Naive B cell (primary cell): ENCODE results near the gene GALNT11. TPM values are rescaled to one million over a fixed set of nuclear protein-coding genes. Genes with fewer than 3 reads are reported as not detected.
"Not testable (repeated sequence)": the region's sequence is repeated elsewhere in the genome, so short reads cannot be mapped to it uniquely, and the experiment has no call there.

ENCODE experiments used
- ATAC-seq, 2 donors: fragments of 150-1000 bp; cut with Tn5 transposase; 2 replicates each; pipeline ENCODE4 v1.10.0; 2021; ENCODE audit warnings: low read depth in 2 of 2, mild to moderate bottlenecking in 2 of 2, moderate library complexity in 2 of 2
- DNase-seq: peaks from one replicate; pipeline ENCODE4 v3.0.0; 2022
- H3K27ac Mint-ChIP-seq, 6 donors: one replicate each; pipeline ENCODE4 v1.8.0; 2020 to 2022; ENCODE audit warnings: mild to moderate bottlenecking in 6 of 6, mixed read lengths in 6 of 6, moderate library complexity in 5 of 6, inconsistent platforms in 2 of 6
- H3K27me3 Mint-ChIP-seq, 3 donors: one replicate each; pipeline ENCODE4 v1.8.0; 2021 to 2022; ENCODE audit warnings: mixed read lengths in 3 of 3, mild to moderate bottlenecking in 1 of 3
- H3K36me3 Mint-ChIP-seq, 2 donors: one replicate each; pipeline ENCODE4 v1.8.0; 2020 to 2022; ENCODE audit warnings: mixed read lengths in 2 of 2, inconsistent platforms in 1 of 2, mild to moderate bottlenecking in 1 of 2
- H3K4me1 Mint-ChIP-seq, 3 donors: one replicate each; pipeline ENCODE4 v1.8.0; 2020 to 2022; ENCODE audit warnings: mixed read lengths in 3 of 3, inconsistent platforms in 1 of 3, mild to moderate bottlenecking in 1 of 3, moderate library complexity in 1 of 3
- H3K4me3 Mint-ChIP-seq, 8 donors: one replicate each; pipeline ENCODE4 v1.8.0; 2020 to 2022; ENCODE audit warnings: mild to moderate bottlenecking in 8 of 8, mixed read lengths in 8 of 8, moderate library complexity in 8 of 8, inconsistent platforms in 2 of 8
- H3K9me3 Mint-ChIP-seq, 7 donors: one replicate each; pipeline ENCODE4 v1.8.0; 2020 to 2022; ENCODE audit warnings: mixed read lengths in 7 of 7, mild to moderate bottlenecking in 5 of 7, inconsistent platforms in 2 of 7, moderate library complexity in 1 of 7
- polyA plus RNA-seq, 6 donors: library from polyadenylated mRNA; unstranded; fragments of 300-500 nt; fragmentation: Illumina TruSeq; gene quantifications; one replicate each; pipeline ENCODE4 v1.2.3, GENCODE V29; 2021; ENCODE audit warnings: low read depth in 6 of 6

The GALNT11 gene
- polyA plus RNA-seq, 6 donors from 2014 or later: 11.0 to 24.5 (median 15.0) TPM

DNA sequence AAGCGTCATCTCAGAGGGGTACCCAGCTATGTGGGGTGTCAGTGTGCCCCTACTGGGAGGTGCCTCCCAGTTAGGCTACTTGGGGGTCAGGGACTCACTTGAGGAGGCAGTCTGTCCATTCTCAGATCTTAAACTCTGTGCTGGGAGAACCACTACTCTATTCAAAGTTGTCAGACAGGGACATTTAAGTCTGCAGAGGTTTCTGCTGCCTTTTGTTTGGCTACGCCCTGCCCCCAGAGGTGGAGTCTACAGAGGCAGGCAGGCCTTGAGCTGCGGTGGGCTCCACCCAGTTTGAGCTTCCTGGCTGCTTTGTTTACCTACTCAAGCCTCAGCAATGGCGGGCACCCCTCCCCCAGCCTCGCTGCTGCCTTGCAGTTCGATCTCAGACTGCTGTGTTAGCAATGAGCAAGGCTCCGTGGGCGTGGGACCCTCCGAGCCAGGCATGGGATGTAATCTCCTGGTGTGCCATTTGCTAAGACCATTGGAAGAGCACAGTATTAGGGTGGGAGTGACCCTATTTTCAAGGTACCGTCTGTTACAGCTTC lies 40.4 kb downstream of the GALNT11 start:
- H3K27ac Mint-ChIP-seq, H3K27me3 Mint-ChIP-seq: not testable (repeated sequence)

DNA sequence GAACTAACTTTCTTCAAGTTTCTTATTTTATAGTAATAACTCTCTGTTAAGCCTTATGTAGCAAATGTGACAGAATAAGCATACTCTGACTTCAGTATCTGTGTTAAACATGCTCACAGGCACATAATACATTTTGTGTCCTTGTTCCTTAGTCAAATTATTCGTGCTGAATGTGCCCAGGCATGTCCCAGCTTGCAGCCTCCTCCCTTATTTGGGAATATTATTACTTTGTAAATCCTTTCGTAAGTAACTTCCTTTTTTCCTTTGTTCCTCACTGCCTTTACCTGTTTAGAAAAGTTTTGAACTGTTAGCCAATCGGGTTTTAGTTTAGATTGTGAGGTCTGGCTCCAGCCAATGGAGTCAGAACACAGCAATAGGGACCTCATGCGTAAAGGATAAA lies 46.9 kb downstream of the GALNT11 start:
- H3K27ac Mint-ChIP-seq: no peak overlapping the region
- no peaks in the 10 kb centered on the region for H3K27me3 Mint-ChIP-seq
- peaks cover 3 to 14% (median 9%) of the 10 kb centered on the region in 3 donors for H3K4me1 Mint-ChIP-seq
- no peak for DNase-seq
- H3K36me3 Mint-ChIP-seq: peaks cover 8 to 13% of the 10 kb centered on the region in 2 donors
- H3K9me3 Mint-ChIP-seq: peaks cover 0 to 12% (median 7%) of the 10 kb centered on the region in 7 donors
- no peak for ATAC-seq
- no peak overlapping the region for H3K4me3 Mint-ChIP-seq

More for the DNA sequence above, 40.4 kb downstream of the GALNT11 start:
- Mint-ChIP-seq H3K36me3 (peaks cover 11 to 16% of the 10 kb centered on the region in 2 donors), H3K9me3 (peaks cover 2 to 28% (median 12%) of the 10 kb centered on the region in 7 donors)
- H3K4me3 Mint-ChIP-seq, H3K4me1 Mint-ChIP-seq, ATAC-seq, DNase-seq: not testable (repeated sequence)

DNA sequence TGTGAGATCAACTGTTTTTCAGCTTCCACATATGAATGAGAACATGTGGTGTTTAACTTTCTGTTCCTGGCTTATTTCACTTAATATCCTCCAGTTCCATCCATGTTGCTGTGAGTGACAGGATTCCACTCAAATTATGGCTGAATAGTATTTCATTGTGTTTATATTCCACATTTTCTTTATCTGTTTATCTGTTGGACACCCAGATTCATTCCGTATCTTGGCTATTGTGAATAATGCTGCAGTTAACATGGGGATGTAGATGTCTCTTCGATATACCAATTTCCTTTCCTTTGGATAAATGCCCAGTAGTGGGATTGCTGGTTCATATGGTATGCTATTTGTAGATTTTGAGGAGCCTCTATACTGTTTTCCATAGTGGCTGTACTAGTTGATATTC lies 47.9 kb downstream of the GALNT11 start:
- peaks cover 8 to 13% of the 10 kb centered on the region in 2 donors for H3K36me3 Mint-ChIP-seq
- peaks cover 0 to 12% (median 7%) of the 10 kb centered on the region in 7 donors for H3K9me3 Mint-ChIP-seq
- DNase-seq (no peak), ATAC-seq (no peak)
- H3K27ac Mint-ChIP-seq: no peak overlapping the region
- no peaks in the 10 kb centered on the region for H3K27me3 Mint-ChIP-seq
- H3K4me3 Mint-ChIP-seq: no peak overlapping the region
- H3K4me1 Mint-ChIP-seq: peaks cover 11 to 23% (median 13%) of the 10 kb centered on the region in 3 donors

DNA sequence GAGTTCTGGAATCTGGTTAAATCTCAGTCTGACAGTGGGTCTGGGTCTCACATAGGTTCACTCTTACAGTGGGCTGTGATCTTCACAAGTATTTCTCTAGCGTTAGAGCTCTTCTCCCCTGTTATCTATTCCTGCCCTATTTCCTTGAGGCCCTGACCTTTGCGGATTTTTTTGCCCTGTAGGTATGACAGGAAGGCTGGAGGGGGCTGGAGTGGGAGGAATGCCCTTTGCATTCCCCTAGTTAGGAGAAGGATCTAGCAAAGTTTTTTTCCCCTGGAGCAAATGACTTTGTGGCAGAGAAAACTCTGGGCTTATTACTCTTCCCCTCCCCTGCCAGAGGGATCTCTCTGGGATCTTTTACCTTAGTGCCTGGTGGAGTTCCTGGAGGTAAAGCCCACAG lies 49.2 kb downstream of the GALNT11 start:
- ATAC-seq (no peak), DNase-seq (no peak)
- Mint-ChIP-seq H3K27me3 (no peaks in the 10 kb centered on the region), H3K4me3 (no peak overlapping the region), H3K4me1 (peaks cover 21 to 34% (median 25%) of the 10 kb centered on the region in 3 donors), H3K9me3 (peaks cover 0 to 12% (median 7%) of the 10 kb centered on the region in 7 donors), H3K27ac (peak overlapping the region in 3 of 6 donors; percentile 13 to 44 (median 40)), H3K36me3 (peaks cover 8 to 13% of the 10 kb centered on the region in 2 donors)

DNA sequence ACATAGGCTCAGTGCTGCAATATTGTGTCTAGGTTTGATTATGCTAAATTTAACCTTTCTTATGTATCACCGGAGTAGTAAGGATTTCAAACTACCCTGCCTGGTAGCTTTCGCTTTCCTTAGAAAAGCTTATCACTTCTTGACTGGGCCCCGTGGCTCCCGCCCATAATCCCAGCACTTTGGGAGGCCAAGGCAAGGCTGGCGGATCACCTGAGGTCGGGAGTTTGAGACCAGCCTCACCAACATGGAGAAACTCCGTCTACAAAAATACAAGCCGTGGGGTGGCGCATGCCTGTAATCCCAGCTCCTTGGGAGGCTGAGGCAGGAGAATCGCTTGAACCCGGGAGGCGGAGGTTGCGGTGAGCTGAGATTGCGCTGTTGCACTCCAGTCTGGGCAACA lies 49.9 kb downstream of the GALNT11 start:
- peaks cover 21 to 34% (median 26%) of the 10 kb centered on the region in 3 donors for H3K4me1 Mint-ChIP-seq
- not testable (repeated sequence) for ATAC-seq, H3K36me3 Mint-ChIP-seq, DNase-seq, H3K9me3 Mint-ChIP-seq, H3K27me3 Mint-ChIP-seq, H3K4me3 Mint-ChIP-seq
- peak overlapping the region in 3 of 6 donors; percentile 40 to 90 (median 72) for H3K27ac Mint-ChIP-seq

DNA sequence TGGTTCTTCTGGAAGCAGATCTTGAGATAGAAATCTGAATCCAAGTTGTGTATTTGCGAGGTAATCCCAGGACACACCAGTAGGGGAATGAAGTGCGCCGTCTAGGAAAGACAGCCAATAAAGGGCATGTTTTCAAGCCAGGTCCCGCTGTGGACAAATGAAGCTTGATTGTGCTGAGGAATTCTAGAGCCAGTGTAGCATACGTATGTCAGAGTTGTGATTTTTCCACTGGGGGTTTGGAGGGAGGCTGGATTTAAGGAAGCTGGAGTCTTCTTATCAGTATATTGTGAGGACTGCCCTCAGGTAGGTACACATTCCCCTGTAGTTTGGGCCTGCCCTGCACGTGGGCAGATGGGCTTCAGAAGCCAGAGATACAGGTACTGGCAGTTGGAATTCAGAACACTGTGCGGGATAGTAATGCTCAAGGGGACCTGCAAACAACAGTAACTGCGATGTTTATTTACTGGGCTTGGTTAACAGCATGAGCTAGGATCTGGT lies 50.9 kb downstream of the GALNT11 start:
- H3K4me3 Mint-ChIP-seq: peak overlapping the region in 1 of 8 donors; percentile 15
- peaks cover 21 to 34% (median 26%) of the 10 kb centered on the region in 3 donors for H3K4me1 Mint-ChIP-seq
- no peaks in the 10 kb centered on the region for H3K27me3 Mint-ChIP-seq
- H3K27ac Mint-ChIP-seq: peak overlapping the region in 1 of 6 donors; percentile 59
- H3K9me3 Mint-ChIP-seq: peaks cover 0 to under 1% (median 0%) of the 10 kb centered on the region in 7 donors
- DNase-seq (no peak), ATAC-seq (no peak)
- H3K36me3 Mint-ChIP-seq: no peaks in the 10 kb centered on the region

DNA sequence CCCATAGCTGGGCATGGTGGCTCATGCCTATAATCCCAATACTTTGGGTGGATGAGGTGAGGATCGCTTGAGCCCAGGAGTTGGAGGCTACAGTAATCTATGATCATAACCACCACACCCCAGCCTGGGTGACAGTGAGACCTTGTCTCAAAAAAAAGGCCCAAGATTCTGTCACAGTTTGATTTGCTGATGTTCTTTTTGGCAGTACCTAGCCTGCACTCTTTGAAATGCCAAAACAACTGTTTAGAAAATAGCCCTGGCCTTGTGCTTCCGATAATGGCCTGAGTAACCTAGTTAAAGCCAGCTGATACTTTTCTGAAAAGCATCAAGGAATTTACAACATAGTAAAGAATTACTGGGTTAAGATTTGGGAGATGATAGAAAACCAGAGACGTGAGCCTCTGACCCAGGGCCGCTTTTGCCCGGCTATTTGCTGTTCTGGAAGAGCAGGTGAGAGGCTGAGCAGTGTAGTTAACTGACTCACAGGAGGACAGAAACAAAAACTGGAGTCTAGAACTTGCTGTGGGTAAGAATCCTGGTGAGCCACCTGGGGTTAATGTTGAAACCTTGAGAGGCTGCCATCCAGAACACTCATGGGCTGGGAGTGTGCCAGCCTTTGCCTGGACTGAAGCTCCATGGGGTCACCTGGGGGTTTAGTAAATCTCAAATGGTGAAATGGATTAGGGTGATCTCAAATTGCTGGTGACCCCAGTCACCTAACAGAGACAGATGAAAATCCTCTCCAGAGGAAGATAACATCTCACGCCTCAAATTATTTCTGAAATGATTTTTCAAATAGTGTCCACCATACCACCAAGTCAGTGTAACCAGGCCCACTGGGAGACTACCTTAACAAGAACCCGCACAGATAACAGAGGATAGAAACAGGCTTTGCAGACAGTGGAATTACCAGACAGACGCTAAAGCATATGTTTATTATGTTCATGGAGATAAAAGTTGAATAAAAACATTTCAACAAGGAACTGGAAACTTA lies 51.8 kb downstream of the GALNT11 start:
- H3K27ac Mint-ChIP-seq: peak overlapping the region in 2 of 6 donors; percentile 14 to 71
- H3K9me3 Mint-ChIP-seq: peaks cover 0 to 10% (median 0%) of the 10 kb centered on the region in 7 donors

DNA sequence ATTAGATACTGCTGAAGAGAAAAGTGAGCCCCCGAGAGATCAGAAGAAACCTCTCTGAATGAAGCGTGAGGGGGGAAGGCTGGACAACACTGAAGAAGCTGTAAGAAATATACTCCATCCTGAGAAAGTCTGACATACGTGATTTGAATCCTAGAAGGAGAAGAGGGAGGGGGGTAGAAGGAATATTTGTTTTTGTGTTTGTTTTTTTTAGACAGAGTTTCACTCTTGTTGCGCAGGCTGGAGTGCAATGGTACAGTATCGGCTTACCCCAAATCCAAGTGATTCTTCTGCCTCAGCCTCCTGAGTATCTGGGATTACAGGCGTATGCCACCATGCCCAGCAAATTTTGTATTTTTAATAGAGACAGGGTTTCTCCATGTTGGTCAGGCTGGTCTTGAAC lies 52.6 kb downstream of the GALNT11 start:
- H3K4me3 Mint-ChIP-seq: peak overlapping the region in 2 of 8 donors; percentile 16 to 17
- H3K9me3 Mint-ChIP-seq: peaks cover 0 to 12% (median 0%) of the 10 kb centered on the region in 7 donors
- DNase-seq (no peak), ATAC-seq (no peak)
- peaks cover 21 to 34% (median 26%) of the 10 kb centered on the region in 3 donors for H3K4me1 Mint-ChIP-seq
- peaks cover 0 to 9% of the 10 kb centered on the region in 2 donors for H3K36me3 Mint-ChIP-seq
- peak overlapping the region in 4 of 6 donors; percentile 25 to 71 (median 51) for H3K27ac Mint-ChIP-seq
- H3K27me3 Mint-ChIP-seq: no peaks in the 10 kb centered on the region

More for the DNA sequence above, 51.8 kb downstream of the GALNT11 start:
- H3K27me3 Mint-ChIP-seq: no peaks in the 10 kb centered on the region
- DNase-seq: no peak
- peaks cover 0 to 7% of the 10 kb centered on the region in 2 donors for H3K36me3 Mint-ChIP-seq
- ATAC-seq: no peak
- peaks cover 21 to 34% (median 26%) of the 10 kb centered on the region in 3 donors for H3K4me1 Mint-ChIP-seq
- H3K4me3 Mint-ChIP-seq: peak overlapping the region in 1 of 8 donors; percentile 17

DNA sequence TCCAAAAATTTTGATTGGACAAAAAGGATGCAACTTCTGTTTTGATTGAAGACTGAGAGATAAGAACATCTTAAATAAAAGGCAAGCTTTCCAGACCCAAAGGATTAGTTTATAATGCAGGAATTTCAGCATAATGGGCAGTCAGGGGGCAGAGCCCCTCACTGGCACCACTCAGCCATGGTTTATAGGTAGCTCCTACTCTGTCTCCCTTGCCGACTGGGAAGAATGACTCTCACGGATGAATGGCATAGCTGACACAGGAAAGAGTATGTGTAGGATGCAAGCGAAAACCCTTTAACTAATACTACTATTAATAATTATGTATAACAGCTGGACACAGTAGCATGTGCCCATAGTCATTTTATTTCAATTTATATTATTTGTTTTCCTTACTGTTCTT lies 53.3 kb downstream of the GALNT11 start:
- Mint-ChIP-seq H3K4me1 (peaks cover 18 to 34% (median 29%) of the 10 kb centered on the region in 3 donors), H3K36me3 (peaks cover 0 to 9% of the 10 kb centered on the region in 2 donors), H3K27ac (peak overlapping the region in 4 of 6 donors; percentile 39 to 78 (median 66)), H3K4me3 (peak overlapping the region in 4 of 8 donors; percentile 9 to 50 (median 30)), H3K9me3 (peaks cover 0 to 12% (median 0%) of the 10 kb centered on the region in 7 donors), H3K27me3 (no peaks in the 10 kb centered on the region)
- DNase-seq: no peak
- no peak for ATAC-seq

DNA sequence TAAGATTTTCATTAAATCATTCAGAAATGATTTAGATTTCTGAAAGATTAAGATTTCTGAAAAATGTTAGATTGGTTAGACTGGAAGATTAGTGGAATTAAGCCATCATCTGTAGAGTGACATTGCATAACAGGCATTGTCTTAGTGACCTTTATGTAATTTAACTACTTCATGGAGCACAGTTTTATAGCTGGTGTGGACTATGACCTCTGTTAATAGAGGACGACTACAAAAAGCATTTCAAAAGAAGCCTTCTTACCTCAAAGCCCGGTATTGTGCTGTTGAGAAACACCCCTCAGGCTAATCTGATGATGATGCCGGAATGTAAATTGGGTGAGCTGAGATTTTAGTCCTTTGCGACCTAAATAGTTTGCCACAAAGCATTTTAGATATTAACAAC lies 55.6 kb downstream of the GALNT11 start:
- H3K36me3 Mint-ChIP-seq: peaks cover 0 to 18% of the 10 kb centered on the region in 2 donors
- H3K4me1 Mint-ChIP-seq: peaks cover 18 to 33% (median 32%) of the 10 kb centered on the region in 3 donors
- no peaks in the 10 kb centered on the region for H3K27me3 Mint-ChIP-seq
- H3K4me3 Mint-ChIP-seq: no peak overlapping the region
- DNase-seq: no peak
- no peak for ATAC-seq
- H3K27ac Mint-ChIP-seq: no peak overlapping the region
- H3K9me3 Mint-ChIP-seq: peaks cover 0 to 12% (median 0%) of the 10 kb centered on the region in 7 donors

DNA sequence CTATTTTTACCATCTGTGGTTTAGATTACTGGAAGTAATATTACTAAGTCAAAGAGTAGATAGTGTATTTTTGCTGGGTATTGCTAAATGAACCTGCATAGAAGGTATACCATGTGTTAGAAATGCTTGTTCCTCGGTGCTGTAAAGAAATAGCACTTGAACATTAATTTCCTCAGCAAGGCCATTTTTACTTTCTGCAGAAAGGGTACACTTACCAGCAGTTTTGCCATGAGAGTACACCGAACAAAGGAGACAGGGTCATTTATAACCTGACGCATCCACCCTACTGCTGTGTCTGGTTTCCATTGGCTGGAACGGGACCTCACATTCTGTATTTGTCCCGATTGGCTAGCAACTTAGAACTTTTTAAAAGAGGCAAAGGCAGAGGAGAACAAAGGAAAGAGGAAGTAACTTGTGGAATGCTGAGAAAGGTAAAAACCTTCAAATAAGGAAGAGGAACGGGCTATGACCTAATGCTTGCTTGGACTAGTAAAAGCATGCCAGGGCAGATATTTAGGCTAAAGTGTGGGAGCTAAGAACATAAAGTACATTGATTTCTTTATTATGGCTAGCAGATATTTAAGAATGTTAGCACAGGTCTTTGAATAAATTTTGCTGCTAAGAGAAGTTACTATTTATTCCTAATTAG lies 56.7 kb downstream of the GALNT11 start:
- not testable (repeated sequence) for H3K4me3 Mint-ChIP-seq, H3K27me3 Mint-ChIP-seq, ATAC-seq, DNase-seq
- H3K27ac Mint-ChIP-seq: peak overlapping the region in 1 of 6 donors; percentile 38
- peaks cover 0 to 18% of the 10 kb centered on the region in 2 donors for H3K36me3 Mint-ChIP-seq
- H3K4me1 Mint-ChIP-seq: peaks cover 18 to 30% (median 22%) of the 10 kb centered on the region in 3 donors
- peaks cover 0 to 12% (median 2%) of the 10 kb centered on the region in 7 donors for H3K9me3 Mint-ChIP-seq

DNA sequence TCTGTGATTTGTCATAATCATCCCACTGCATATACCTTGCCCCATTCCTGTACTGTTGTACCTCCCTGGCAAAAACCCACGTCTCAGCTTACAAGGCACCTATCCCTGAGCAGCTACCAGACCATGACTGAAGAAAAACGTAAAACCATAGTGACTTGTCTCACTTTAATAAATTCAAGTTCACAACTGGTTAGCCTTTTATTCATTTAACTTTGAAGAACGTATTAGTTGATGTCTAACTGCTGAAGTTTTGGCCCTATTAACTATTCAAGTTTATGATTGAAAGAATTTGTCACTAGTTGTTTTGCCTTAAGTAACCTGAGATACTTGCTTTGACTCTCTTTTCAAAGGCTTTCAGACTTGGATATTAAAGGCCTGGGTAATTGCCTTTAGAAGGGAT lies 59.7 kb downstream of the GALNT11 start:
- H3K36me3 Mint-ChIP-seq: peaks cover 14 to 29% of the 10 kb centered on the region in 2 donors
- H3K4me1 Mint-ChIP-seq: peaks cover 0 to 6% (median 0%) of the 10 kb centered on the region in 3 donors

More for the DNA sequence above, 59.7 kb downstream of the GALNT11 start:
- peak overlapping the region in 1 of 6 donors; percentile 16 for H3K27ac Mint-ChIP-seq
- no peaks in the 10 kb centered on the region for H3K27me3 Mint-ChIP-seq
- DNase-seq (no peak), ATAC-seq (no peak)
- peaks cover 0 to 29% (median 18%) of the 10 kb centered on the region in 7 donors for H3K9me3 Mint-ChIP-seq
- H3K4me3 Mint-ChIP-seq: peak overlapping the region in 1 of 8 donors; percentile 12
